Measurements from ENCODE around the gene NKAIN1.

The NKAIN1 gene

GRCh38 chr1:31191281-31191680, 48.4 kb downstream of the NKAIN1 start:
- no peak overlapping the region for H3K56ac ChIP-seq (ENCODE audit: low read length)
- H2BK15ac ChIP-seq (replicated peaks; ENCODE audit: low read depth): no peak overlapping the region
- no peaks in the 10 kb centered on the region for H3K4me1 ChIP-seq (ENCODE audit: control insufficient read depth, low read depth, low read length)
- H3K79me1 ChIP-seq (ENCODE audit: low read length): no peaks in the 10 kb centered on the region
- no peak overlapping the region for H2AK5ac ChIP-seq (ENCODE audit: low read length)
- H2BK120ac ChIP-seq (ENCODE audit: low read depth, low read length): no peak overlapping the region
- WGBS (ENCODE audit: extremely low coverage, insufficient coverage, low lambda C conversion rate): no CpG with 5 or more reads among the region's 1 CpG
- no peak overlapping the region for H3K18ac ChIP-seq (ENCODE audit: low read length)
- no peaks in the 10 kb centered on the region for H3K36me3 ChIP-seq (ENCODE audit: control insufficient read depth, insufficient read depth, low read length)
- no peaks in the 10 kb centered on the region for H3K27me3 ChIP-seq (ENCODE audit: insufficient read depth, low read length, poor library complexity)
- no peaks in the 10 kb centered on the region for H3K79me2 ChIP-seq (ENCODE audit: control insufficient read depth, insufficient read depth, low read length)
- H3K23ac ChIP-seq (ENCODE audit: low read length): no peak overlapping the region
- no peak overlapping the region for H2BK5ac ChIP-seq (ENCODE audit: low read length)
- DNase-seq: no peak
- H3K9ac ChIP-seq (ENCODE audit: low read length): no peak overlapping the region
- no peak overlapping the region for H3K27ac ChIP-seq (ENCODE audit: low read depth, low read length)
- no peak overlapping the region for H3K4me3 ChIP-seq (ENCODE audit: low read length)
- no peak overlapping the region for H3K4ac ChIP-seq (ENCODE audit: low read depth, low read length)
- no peak overlapping the region for H4K8ac ChIP-seq (ENCODE audit: low read depth, low read length)
- no peak overlapping the region for H3K4me2 ChIP-seq (ENCODE audit: low read length)
- no peak overlapping the region for H4K5ac ChIP-seq (ENCODE audit: low read length)

- Histone ChIP-seq H3K4me3 (ENCODE audit: low read length) (no peak overlapping the region), H2BK5ac (ENCODE audit: low read length) (no peak overlapping the region), H3K27me3 (ENCODE audit: insufficient read depth, low read length, poor library complexity) (no peaks in the 10 kb centered on the region), H3K79me2 (ENCODE audit: control insufficient read depth, insufficient read depth, low read length) (no peaks in the 10 kb centered on the region), H2BK15ac (replicated peaks; ENCODE audit: low read depth) (no peak overlapping the region), H3K4me2 (ENCODE audit: low read length) (no peak overlapping the region), H3K79me1 (ENCODE audit: low read length) (no peaks in the 10 kb centered on the region), H3K27ac (ENCODE audit: low read depth, low read length) (no peak overlapping the region), H3K56ac (ENCODE audit: low read length) (no peak overlapping the region), H2AK5ac (ENCODE audit: low read length) (no peak overlapping the region), H4K5ac (ENCODE audit: low read length) (no peak overlapping the region), H3K23ac (ENCODE audit: low read length) (no peak overlapping the region), H4K8ac (ENCODE audit: low read depth, low read length) (no peak overlapping the region), H3K36me3 (ENCODE audit: control insufficient read depth, insufficient read depth, low read length) (no peaks in the 10 kb centered on the region), H2BK120ac (ENCODE audit: low read depth, low read length) (no peak overlapping the region), H3K9ac (ENCODE audit: low read length) (no peak overlapping the region), H3K18ac (ENCODE audit: low read length) (no peak overlapping the region), H3K4me1 (ENCODE audit: control insufficient read depth, low read depth, low read length) (no peaks in the 10 kb centered on the region), H3K4ac (ENCODE audit: low read depth, low read length) (no peak overlapping the region)
- no peak for DNase-seq
- no CpG with 5 or more reads among the region's 4 CpGs for WGBS (ENCODE audit: extremely low coverage, insufficient coverage, low lambda C conversion rate)
Observed at GRCh38 chr1:31189696-31190674, 49.7 kb downstream of the NKAIN1 start.

DNA sequence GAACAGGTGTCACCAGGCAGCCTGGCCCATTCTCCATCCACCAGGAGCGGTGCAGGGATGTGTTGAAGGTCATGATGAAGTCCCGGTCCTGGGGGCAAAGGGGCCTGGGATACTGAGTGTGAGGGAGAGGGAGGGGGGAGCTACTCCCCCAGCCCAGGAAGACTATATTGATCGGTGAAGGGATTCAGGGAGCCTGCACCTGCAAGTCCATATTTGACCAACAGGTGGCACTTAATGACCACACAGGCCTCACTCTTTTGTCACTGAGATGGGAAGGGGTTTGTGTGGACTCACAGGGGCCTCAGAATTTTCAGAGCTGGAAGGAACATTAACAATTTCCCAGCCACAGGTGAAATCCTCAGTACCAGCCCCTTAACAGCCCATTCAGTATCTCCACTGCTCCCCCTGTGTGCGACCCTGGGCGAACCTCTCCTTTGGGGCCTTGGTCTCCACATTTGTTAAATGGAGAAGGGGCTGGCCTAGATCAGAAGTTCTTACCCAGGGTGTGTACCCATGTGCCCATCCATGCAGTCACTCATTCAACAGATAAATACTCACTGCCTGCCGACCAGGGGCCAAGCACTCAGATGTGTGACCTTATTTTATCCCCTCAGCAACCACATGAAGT, 55.6 kb downstream of the NKAIN1 start:
- Histone ChIP-seq H3K27ac (ENCODE audit: low read depth, low read length) (no peak overlapping the region), H3K4ac (ENCODE audit: low read depth, low read length) (no peak overlapping the region), H2BK5ac (ENCODE audit: low read length) (no peak overlapping the region), H3K4me1 (ENCODE audit: control insufficient read depth, low read depth, low read length) (no peaks in the 10 kb centered on the region), H2AK5ac (ENCODE audit: low read length) (no peak overlapping the region), H3K79me1 (ENCODE audit: low read length) (no peaks in the 10 kb centered on the region), H3K4me3 (ENCODE audit: low read length) (no peak overlapping the region), H3K36me3 (ENCODE audit: control insufficient read depth, insufficient read depth, low read length) (no peaks in the 10 kb centered on the region), H3K9ac (ENCODE audit: low read length) (no peak overlapping the region), H3K56ac (ENCODE audit: low read length) (peak overlapping the region; percentile 5), H3K4me2 (ENCODE audit: low read length) (no peak overlapping the region), H4K5ac (ENCODE audit: low read length) (no peak overlapping the region), H2BK15ac (replicated peaks; ENCODE audit: low read depth) (no peak overlapping the region), H3K27me3 (ENCODE audit: insufficient read depth, low read length, poor library complexity) (no peaks in the 10 kb centered on the region), H2BK120ac (ENCODE audit: low read depth, low read length) (no peak overlapping the region), H3K79me2 (ENCODE audit: control insufficient read depth, insufficient read depth, low read length) (no peaks in the 10 kb centered on the region), H3K18ac (ENCODE audit: low read length) (no peak overlapping the region), H3K23ac (ENCODE audit: low read length) (no peak overlapping the region), H4K8ac (ENCODE audit: low read depth, low read length) (no peak overlapping the region)
- DNase-seq: peak; percentile 78
- no CpG with 5 or more reads among the region's 6 CpGs for WGBS (ENCODE audit: extremely low coverage, insufficient coverage, low lambda C conversion rate)

DNA sequence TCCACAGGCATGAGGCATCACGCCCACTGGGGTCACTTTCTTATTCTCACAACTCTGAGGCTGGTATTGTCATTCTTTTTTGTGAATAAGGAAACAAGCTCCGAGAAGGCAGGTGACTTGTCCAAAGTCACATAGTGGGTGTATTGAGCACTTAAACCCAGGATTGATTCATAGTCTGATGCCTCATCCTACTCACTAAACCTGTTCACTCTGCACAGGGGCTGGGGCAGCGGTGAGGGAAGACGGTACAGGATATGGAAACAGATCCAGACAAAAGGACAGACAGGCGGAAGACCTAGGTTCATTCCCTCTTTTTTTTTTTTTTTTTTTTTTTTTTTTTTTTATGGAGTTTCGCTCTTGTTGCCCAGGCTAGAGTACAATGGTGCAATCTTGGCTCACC, 56.6 kb downstream of the NKAIN1 start:
- Histone ChIP-seq H3K9ac (ENCODE audit: low read length) (no peak overlapping the region), H3K4ac (ENCODE audit: low read depth, low read length) (no peak overlapping the region), H3K79me2 (ENCODE audit: control insufficient read depth, insufficient read depth, low read length) (no peaks in the 10 kb centered on the region), H3K56ac (ENCODE audit: low read length) (no peak overlapping the region), H2BK5ac (ENCODE audit: low read length) (no peak overlapping the region), H3K79me1 (ENCODE audit: low read length) (no peaks in the 10 kb centered on the region), H3K36me3 (ENCODE audit: control insufficient read depth, insufficient read depth, low read length) (no peaks in the 10 kb centered on the region), H3K4me1 (ENCODE audit: control insufficient read depth, low read depth, low read length) (no peaks in the 10 kb centered on the region), H3K23ac (ENCODE audit: low read length) (no peak overlapping the region), H4K5ac (ENCODE audit: low read length) (no peak overlapping the region), H2BK120ac (ENCODE audit: low read depth, low read length) (no peak overlapping the region), H3K27ac (ENCODE audit: low read depth, low read length) (no peak overlapping the region), H2BK15ac (replicated peaks; ENCODE audit: low read depth) (no peak overlapping the region), H3K4me2 (ENCODE audit: low read length) (no peak overlapping the region), H3K4me3 (ENCODE audit: low read length) (no peak overlapping the region), H4K8ac (ENCODE audit: low read depth, low read length) (no peak overlapping the region), H2AK5ac (ENCODE audit: low read length) (no peak overlapping the region), H3K27me3 (ENCODE audit: insufficient read depth, low read length, poor library complexity) (no peaks in the 10 kb centered on the region), H3K18ac (ENCODE audit: low read length) (no peak overlapping the region)
- no peak for DNase-seq
- no CpG with 5 or more reads among the region's 6 CpGs for whole genome bisulfite sequencing (ENCODE audit: extremely low coverage, insufficient coverage, low lambda C conversion rate)

DNA sequence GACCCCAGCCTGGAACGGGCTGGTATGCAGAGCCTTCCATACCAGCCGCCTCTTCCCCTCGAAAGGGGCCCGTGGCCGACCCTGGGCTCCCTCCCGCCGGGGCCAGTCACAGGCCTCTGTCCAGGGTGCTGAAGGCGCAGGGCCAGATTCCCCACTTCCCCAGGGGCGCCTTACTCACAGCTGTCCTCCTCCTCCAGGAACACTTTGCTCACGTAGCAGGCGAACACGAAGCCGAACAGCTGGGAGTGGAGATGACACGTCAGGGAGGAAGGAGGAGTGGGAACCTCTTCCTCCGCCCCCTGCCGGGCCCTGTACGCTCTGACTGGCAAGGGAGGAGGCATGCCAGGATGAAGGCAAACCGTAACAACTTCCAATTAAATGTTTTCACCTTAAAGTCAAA, 57.3 kb downstream of the NKAIN1 start:
- Histone ChIP-seq H3K9ac (ENCODE audit: low read length) (no peak overlapping the region), H2BK5ac (ENCODE audit: low read length) (no peak overlapping the region), H3K27me3 (ENCODE audit: insufficient read depth, low read length, poor library complexity) (no peaks in the 10 kb centered on the region), H3K27ac (ENCODE audit: low read depth, low read length) (no peak overlapping the region), H3K4ac (ENCODE audit: low read depth, low read length) (no peak overlapping the region), H3K4me1 (ENCODE audit: control insufficient read depth, low read depth, low read length) (no peaks in the 10 kb centered on the region), H2AK5ac (ENCODE audit: low read length) (no peak overlapping the region), H3K36me3 (ENCODE audit: control insufficient read depth, insufficient read depth, low read length) (no peaks in the 10 kb centered on the region), H3K23ac (ENCODE audit: low read length) (no peak overlapping the region), H2BK120ac (ENCODE audit: low read depth, low read length) (no peak overlapping the region), H3K18ac (ENCODE audit: low read length) (no peak overlapping the region), H3K4me3 (ENCODE audit: low read length) (no peak overlapping the region), H3K79me1 (ENCODE audit: low read length) (no peaks in the 10 kb centered on the region), H4K5ac (ENCODE audit: low read length) (no peak overlapping the region), H2BK15ac (replicated peaks; ENCODE audit: low read depth) (no peak overlapping the region), H4K8ac (ENCODE audit: low read depth, low read length) (no peak overlapping the region), H3K79me2 (ENCODE audit: control insufficient read depth, insufficient read depth, low read length) (no peaks in the 10 kb centered on the region), H3K4me2 (ENCODE audit: low read length) (no peak overlapping the region), H3K56ac (ENCODE audit: low read length) (no peak overlapping the region)
- peak; percentile 82 for DNase-seq
- no CpG with 5 or more reads among the region's 18 CpGs for WGBS (ENCODE audit: extremely low coverage, insufficient coverage, low lambda C conversion rate)
